ENCODE measurements around the gene EPHB2. TPM values are rescaled to one million over a fixed set of nuclear protein-coding genes. Genes with fewer than 3 reads are reported as not detected.
A peak's percentile ranks its signal among the peaks of the same experiment; 100 is the strongest.

The EPHB2 gene
- total and polyA plus RNA-seq, 2 donors from 2014 or later, result 3.0 to 9.5 TPM

DNA sequence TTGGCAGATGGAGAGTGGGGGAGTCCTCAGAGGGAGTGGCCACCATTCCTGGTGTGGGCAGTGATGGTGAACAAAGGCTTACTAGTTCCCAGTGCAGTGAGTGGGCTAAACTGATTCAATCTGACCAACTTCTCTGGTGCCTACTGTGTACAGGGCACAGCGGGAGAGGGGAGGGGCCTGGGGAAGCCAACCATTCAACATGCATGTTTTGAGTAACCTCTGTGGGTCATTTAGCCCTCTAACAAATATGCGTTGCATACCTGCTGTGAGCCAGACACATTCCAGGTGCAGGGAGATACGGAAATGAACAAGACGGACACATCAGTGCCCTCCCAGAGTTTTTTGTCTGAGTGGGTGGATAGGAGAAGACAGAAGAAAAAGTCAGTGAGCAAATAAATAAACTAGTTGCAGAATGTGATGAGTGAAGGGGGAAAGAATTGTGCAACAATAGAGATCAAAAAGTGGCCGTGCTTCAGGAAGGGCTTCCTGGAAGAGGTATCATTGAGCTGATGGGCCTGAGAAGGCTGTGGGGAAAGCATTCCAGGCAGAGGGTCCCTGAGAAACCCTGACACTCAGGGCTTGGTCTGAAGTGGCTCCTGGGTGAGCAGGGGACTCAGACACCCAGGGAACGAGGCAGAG lies 78.8 kb downstream of the EPHB2 start:
- FAIRE-seq (no peak), DNase-seq (peak in 2 of 5 donors; percentile 31 to 47)
- intact Hi-C loops (cut with DNase I), result no loop called here
- Histone ChIP-seq H3K36me3 (ENCODE audit: control insufficient read depth in 2 of 3, insufficient read depth in 3 of 3, low read length in 3 of 3) (peaks cover 0 to 3% (median 0%) of the 10 kb centered on the region in 3 donors), H3K27ac (ENCODE audit: low read depth in 2 of 2, low read length in 2 of 2) (no peak overlapping the region), H3K9ac (ENCODE audit: low read length in 3 of 3) (no peak overlapping the region), H3K4me1 (ENCODE audit: control insufficient read depth in 2 of 3, insufficient read depth in 2 of 3, low read depth in 1 of 3, low read length in 3 of 3) (peaks cover 0 to 10% (median 6%) of the 10 kb centered on the region in 3 donors), H3K27me3 (ENCODE audit: control insufficient read depth, insufficient read depth, low read length) (no peaks in the 10 kb centered on the region), H3K9me3 (ENCODE audit: control insufficient read depth in 2 of 3, insufficient read depth in 1 of 3, low read length in 3 of 3) (no peaks in the 10 kb centered on the region), H3K4me3 (ENCODE audit: low read length in 3 of 3) (no peak overlapping the region)
- TF ChIP-seq, protein P1, sequence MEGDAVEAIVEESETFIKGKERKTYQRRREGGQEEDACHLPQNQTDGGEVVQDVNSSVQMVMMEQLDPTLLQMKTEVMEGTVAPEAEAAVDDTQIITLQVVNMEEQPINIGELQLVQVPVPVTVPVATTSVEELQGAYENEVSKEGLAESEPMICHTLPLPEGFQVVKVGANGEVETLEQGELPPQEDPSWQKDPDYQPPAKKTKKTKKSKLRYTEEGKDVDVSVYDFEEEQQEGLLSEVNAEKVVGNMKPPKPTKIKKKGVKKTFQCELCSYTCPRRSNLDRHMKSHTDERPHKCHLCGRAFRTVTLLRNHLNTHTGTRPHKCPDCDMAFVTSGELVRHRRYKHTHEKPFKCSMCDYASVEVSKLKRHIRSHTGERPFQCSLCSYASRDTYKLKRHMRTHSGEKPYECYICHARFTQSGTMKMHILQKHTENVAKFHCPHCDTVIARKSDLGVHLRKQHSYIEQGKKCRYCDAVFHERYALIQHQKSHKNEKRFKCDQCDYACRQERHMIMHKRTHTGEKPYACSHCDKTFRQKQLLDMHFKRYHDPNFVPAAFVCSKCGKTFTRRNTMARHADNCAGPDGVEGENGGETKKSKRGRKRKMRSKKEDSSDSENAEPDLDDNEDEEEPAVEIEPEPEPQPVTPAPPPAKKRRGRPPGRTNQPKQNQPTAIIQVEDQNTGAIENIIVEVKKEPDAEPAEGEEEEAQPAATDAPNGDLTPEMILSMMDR (IDR thresholded peaks at IDR 0.05; ENCODE audit: borderline replicate concordance, extremely low read depth, insufficient read depth), result no peak

DNA sequence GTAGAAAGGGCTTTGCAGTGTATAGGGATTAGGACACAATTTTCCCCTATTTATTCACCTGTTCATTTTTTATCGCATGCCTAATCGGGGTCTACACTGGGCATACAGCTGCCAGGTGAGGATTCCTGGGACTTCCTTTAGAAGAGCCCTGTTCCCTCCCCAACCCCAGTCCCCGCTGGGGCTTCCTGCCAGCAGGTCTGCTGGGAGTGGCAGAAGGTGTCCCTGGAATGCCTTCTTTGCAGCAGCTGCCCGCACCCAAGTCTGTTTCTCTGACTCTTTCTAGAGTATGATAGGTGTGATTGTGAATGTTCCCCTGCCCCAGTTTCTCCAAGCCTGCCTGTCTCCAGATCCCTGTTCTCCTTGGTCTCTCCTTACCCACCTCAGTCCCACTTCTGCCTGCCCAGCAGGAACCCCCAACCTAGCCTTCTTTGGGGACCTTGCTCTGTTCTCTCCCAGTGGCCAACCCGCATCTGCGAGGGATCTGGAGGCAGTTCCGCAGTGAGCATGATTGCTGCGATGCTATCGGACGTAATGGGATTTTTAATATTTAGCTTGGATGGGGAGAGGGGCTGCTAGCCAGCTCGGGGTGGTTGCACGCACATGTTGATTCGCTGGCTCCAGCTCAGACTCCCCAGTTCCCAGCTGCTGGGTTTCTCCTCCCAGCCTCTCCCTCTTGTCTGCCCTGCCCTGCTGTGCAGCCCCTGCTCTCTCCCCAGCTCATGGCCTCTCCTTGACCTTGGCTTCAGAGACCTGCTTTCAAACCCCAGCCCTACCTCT lies 79.8 kb downstream of the EPHB2 start:
- peaks cover 0 to 10% (median 6%) of the 10 kb centered on the region in 3 donors for H3K4me1 ChIP-seq (ENCODE audit: control insufficient read depth in 2 of 3, insufficient read depth in 2 of 3, low read depth in 1 of 3, low read length in 3 of 3)
- TF ChIP-seq, protein P1 (IDR thresholded peaks at IDR 0.05; ENCODE audit: borderline replicate concordance, extremely low read depth, insufficient read depth), result no peak
- H3K27ac ChIP-seq (ENCODE audit: low read depth in 2 of 2, low read length in 2 of 2), result no peak overlapping the region
- FAIRE-seq (no peak), DNase-seq (peak in 2 of 5 donors; percentile 24 to 75)
- peaks cover 0 to 3% (median 0%) of the 10 kb centered on the region in 3 donors for H3K36me3 ChIP-seq (ENCODE audit: control insufficient read depth in 2 of 3, insufficient read depth in 3 of 3, low read length in 3 of 3)
- H3K9me3 ChIP-seq (ENCODE audit: control insufficient read depth in 2 of 3, insufficient read depth in 1 of 3, low read length in 3 of 3), result no peaks in the 10 kb centered on the region
- no peak overlapping the region for H3K4me3 ChIP-seq (ENCODE audit: low read length in 3 of 3)
- intact Hi-C loops (cut with DNase I), result no loop called here
- no peaks in the 10 kb centered on the region for H3K27me3 ChIP-seq (ENCODE audit: control insufficient read depth, insufficient read depth, low read length)
- H3K9ac ChIP-seq (ENCODE audit: low read length in 3 of 3), result no peak overlapping the region

DNA sequence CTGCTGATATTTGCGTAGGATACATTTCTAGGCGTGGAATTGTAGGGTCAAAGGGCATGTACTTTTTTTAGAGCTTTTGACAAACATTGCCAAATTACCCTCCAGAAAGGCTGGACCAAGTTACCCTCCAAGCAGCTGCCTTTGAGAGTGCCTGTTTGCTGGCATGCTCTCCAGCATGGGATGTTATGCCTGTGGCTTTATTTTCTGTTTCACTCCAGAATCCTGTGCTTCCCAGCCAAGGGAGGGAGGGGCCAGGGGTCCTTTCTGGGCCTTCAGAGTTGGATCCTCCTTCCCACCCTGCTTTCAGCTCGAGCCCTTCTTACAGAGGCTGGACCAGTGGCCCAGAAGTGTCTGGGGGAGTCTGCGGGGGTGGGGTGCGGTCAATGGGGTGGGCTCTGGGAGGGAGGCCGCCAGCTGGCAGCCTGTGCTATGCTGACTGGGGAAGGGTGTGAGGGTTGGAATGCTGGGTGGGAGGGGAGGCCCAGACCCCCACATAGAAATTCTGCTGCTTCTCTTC lies 81.2 kb downstream of the EPHB2 start:
- DNase-seq (peak in 3 of 5 donors; percentile 39 to 69 (median 59)), FAIRE-seq (no peak)
- H3K27me3 ChIP-seq (ENCODE audit: control insufficient read depth, insufficient read depth, low read length), result no peaks in the 10 kb centered on the region
- H3K4me3 ChIP-seq (ENCODE audit: low read length in 3 of 3), result no peak overlapping the region
- TF ChIP-seq, protein P1 (IDR thresholded peaks at IDR 0.05; ENCODE audit: borderline replicate concordance, extremely low read depth, insufficient read depth), result no peak
- H3K9ac ChIP-seq (ENCODE audit: low read length in 3 of 3), result no peak overlapping the region
- H3K9me3 ChIP-seq (ENCODE audit: control insufficient read depth in 2 of 3, insufficient read depth in 1 of 3, low read length in 3 of 3), result no peaks in the 10 kb centered on the region
- H3K36me3 ChIP-seq (ENCODE audit: control insufficient read depth in 2 of 3, insufficient read depth in 3 of 3, low read length in 3 of 3), result peaks cover 0 to 3% (median 0%) of the 10 kb centered on the region in 3 donors
- H3K27ac ChIP-seq (ENCODE audit: low read depth in 2 of 2, low read length in 2 of 2), result no peak overlapping the region
- intact Hi-C loops (cut with DNase I), result no loop called here
- H3K4me1 ChIP-seq (ENCODE audit: control insufficient read depth in 2 of 3, insufficient read depth in 2 of 3, low read depth in 1 of 3, low read length in 3 of 3), result peaks cover 0 to 10% (median 6%) of the 10 kb centered on the region in 3 donors

All from kidney (tissue), 14 donors.